ENCODE data around the gene KIF26B. TPM values are rescaled to one million over a fixed set of nuclear protein-coding genes. Genes with fewer than 3 reads are reported as not detected.

Gene KIF26B
- total RNA-seq, 3 donors from 2014 or later (not counting 1 experiment from before 2014, with no cell fraction given): 0.16 to 0.96 (median 0.18) TPM

- no peaks in the 10 kb centered on the region for H3K4me1 ChIP-seq (ENCODE audit: control insufficient read depth, insufficient read depth, low read length)
- Mint-ChIP-seq H3K36me3 (no peaks in the 10 kb centered on the region), H3K27me3 (ENCODE audit: low read depth in 2 of 2) (peaks cover 0 to 3% of the 10 kb centered on the region in 2 donors), H3K27ac (no peak overlapping the region), H3K9me3 (no peaks in the 10 kb centered on the region), H3K4me1 (peaks cover 0 to 11% of the 10 kb centered on the region in 2 donors), H3K4me3 (no peak overlapping the region)
- no peaks in the 10 kb centered on the region for H3K9me3 ChIP-seq (ENCODE audit: control insufficient read depth, insufficient read depth, low read length)
- no peaks in the 10 kb centered on the region for H3K27me3 ChIP-seq (ENCODE audit: control insufficient read depth, insufficient read depth, low read length)
- H3K36me3 ChIP-seq (ENCODE audit: control insufficient read depth, insufficient read depth, low read length): no peaks in the 10 kb centered on the region
- TF ChIP-seq CTCF (IDR thresholded peaks at IDR 0.05): no peak
- intact Hi-C loops (cut with micrococcal nuclease): no loop called here
- H3K27ac ChIP-seq (ENCODE audit: low read length): no peak overlapping the region
- ATAC-seq: no peak
- WGBS (ENCODE audit: insufficient coverage): 74% methylated on average over 14 of the region's 17 CpGs
- H3K4me3 ChIP-seq (ENCODE audit: low read length): no peak overlapping the region
- no peak for DNase-seq
Measured at GRCh38 chr1:245652660-245653427, 498.1 kb downstream of the KIF26B start.

GRCh38 chr1:245654460-245655050, 499.8 kb downstream of the KIF26B start:
- Histone ChIP-seq H3K4me1 (ENCODE audit: control insufficient read depth, insufficient read depth, low read length) (no peaks in the 10 kb centered on the region), H3K9me3 (ENCODE audit: control insufficient read depth, insufficient read depth, low read length) (no peaks in the 10 kb centered on the region), H3K27ac (ENCODE audit: low read length) (no peak overlapping the region), H3K27me3 (ENCODE audit: control insufficient read depth, insufficient read depth, low read length) (no peaks in the 10 kb centered on the region), H3K4me3 (ENCODE audit: low read length) (no peak overlapping the region), H3K36me3 (ENCODE audit: control insufficient read depth, insufficient read depth, low read length) (no peaks in the 10 kb centered on the region)
- TF ChIP-seq CTCF (IDR thresholded peaks at IDR 0.05): no peak
- H3K4me3 Mint-ChIP-seq: no peak overlapping the region
- H3K4me1 Mint-ChIP-seq: peaks cover 0 to 3% of the 10 kb centered on the region in 2 donors
- H3K27me3 Mint-ChIP-seq (ENCODE audit: low read depth in 2 of 2): peaks cover 0 to 2% of the 10 kb centered on the region in 2 donors
- no peaks in the 10 kb centered on the region for H3K36me3 Mint-ChIP-seq
- ATAC-seq (no peak), DNase-seq (no peak)
- no peak overlapping the region for H3K27ac Mint-ChIP-seq
- intact Hi-C loops (cut with micrococcal nuclease): no loop called here
- 89% methylated on average over 9 of the region's 9 CpGs for WGBS (ENCODE audit: insufficient coverage)
- no peaks in the 10 kb centered on the region for H3K9me3 Mint-ChIP-seq

- Histone ChIP-seq H3K36me3 (ENCODE audit: control insufficient read depth, insufficient read depth, low read length) (no peaks in the 10 kb centered on the region), H3K4me1 (ENCODE audit: control insufficient read depth, insufficient read depth, low read length) (no peaks in the 10 kb centered on the region), H3K27me3 (ENCODE audit: control insufficient read depth, insufficient read depth, low read length) (no peaks in the 10 kb centered on the region), H3K9me3 (ENCODE audit: control insufficient read depth, insufficient read depth, low read length) (no peaks in the 10 kb centered on the region), H3K4me3 (ENCODE audit: low read length) (no peak overlapping the region), H3K27ac (ENCODE audit: low read length) (no peak overlapping the region)
- Mint-ChIP-seq H3K4me3 (no peak overlapping the region), H3K36me3 (no peaks in the 10 kb centered on the region), H3K27me3 (ENCODE audit: low read depth in 2 of 2) (no peaks in the 10 kb centered on the region), H3K4me1 (no peaks in the 10 kb centered on the region), H3K9me3 (no peaks in the 10 kb centered on the region), H3K27ac (no peak overlapping the region)
- WGBS (ENCODE audit: insufficient coverage): 83% methylated on average over 10 of the region's 11 CpGs
- ATAC-seq: no peak
- no peak for TF ChIP-seq CTCF (IDR thresholded peaks at IDR 0.05)
- intact Hi-C loops (cut with micrococcal nuclease): no loop called here
- no peak for DNase-seq
Measured at GRCh38 chr1:245656189-245656717, 501.5 kb downstream of the KIF26B start.
